Umbilical cord (tissue), 2 donors: Measurements from ENCODE around the gene SETMAR. TPM values are rescaled to one million over a fixed set of nuclear protein-coding genes. Genes with fewer than 3 reads are reported as not detected.
"Not testable (repeated sequence)": the region's sequence is repeated elsewhere in the genome, so short reads cannot be mapped to it uniquely, and the experiment has no call there.

Source experiments
- DNase-seq: peaks from one replicate; pipeline ENCODE4 v3.0.0-alpha.2; 2015; ENCODE audit warnings: low spot score
- total RNA-seq: library from RNA; depleted of rRNA; stranded (reverse); fragments of >200 nt; gene quantifications from one replicate; pipeline ENCODE4 v1.2.3, GENCODE V29; 2014; ENCODE audit warnings: low replicate concordance; ENCODE audit not compliant: insufficient read depth

Gene SETMAR
- total RNA-seq, 1 donor from 2014 or later, result 42.4 TPM

- DNase-seq, result no peak
These were observed 10.6 kb downstream of the SETMAR start for GRCh38 chr3:4313606-4314293.

GRCh38 chr3:4314688-4315087 lies 11.5 kb downstream of the SETMAR start:
- DNase-seq, result no peak

- no peak for DNase-seq
These were observed 17.1 kb downstream of the SETMAR start for GRCh38 chr3:4320096-4320911.

DNA sequence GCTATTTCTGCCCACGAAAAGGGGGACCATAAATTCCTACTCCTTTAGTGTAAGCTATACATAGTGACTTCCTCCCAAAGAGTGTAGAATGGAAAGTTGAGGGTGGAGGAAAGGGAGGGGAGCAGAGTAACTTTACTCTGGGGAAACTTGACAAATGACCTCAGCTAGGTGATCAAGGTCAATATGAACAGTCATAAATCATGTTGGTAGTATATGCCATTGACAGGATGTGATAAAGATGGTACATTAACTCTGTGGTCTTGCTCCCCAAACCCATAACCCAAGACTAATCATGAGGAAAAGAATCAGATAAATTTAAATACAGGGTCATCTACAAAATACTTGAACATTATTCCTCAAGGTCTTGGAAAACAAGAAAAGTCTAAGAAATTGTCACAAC lies 18.6 kb downstream of the SETMAR start:
- no peak for DNase-seq

DNA sequence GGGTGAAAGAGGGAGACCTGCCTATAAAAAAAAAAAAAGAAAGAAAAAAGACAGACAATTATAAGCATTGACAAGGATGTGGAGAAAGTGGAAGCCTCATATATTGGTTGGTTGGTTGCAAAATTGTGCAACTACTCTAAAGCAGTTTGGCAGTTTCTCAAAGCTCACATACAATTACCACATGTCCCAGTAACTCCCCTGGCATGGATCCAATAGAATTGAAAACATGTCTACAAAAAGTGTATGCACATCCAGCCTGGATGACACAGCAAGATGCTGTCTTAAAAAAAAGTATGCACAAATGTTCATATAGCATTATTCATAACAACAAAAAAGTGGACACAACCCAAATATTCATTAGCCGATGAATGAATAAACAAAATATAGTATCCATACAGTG lies 19.5 kb downstream of the SETMAR start:
- DNase-seq, result peak; percentile 69

DNA sequence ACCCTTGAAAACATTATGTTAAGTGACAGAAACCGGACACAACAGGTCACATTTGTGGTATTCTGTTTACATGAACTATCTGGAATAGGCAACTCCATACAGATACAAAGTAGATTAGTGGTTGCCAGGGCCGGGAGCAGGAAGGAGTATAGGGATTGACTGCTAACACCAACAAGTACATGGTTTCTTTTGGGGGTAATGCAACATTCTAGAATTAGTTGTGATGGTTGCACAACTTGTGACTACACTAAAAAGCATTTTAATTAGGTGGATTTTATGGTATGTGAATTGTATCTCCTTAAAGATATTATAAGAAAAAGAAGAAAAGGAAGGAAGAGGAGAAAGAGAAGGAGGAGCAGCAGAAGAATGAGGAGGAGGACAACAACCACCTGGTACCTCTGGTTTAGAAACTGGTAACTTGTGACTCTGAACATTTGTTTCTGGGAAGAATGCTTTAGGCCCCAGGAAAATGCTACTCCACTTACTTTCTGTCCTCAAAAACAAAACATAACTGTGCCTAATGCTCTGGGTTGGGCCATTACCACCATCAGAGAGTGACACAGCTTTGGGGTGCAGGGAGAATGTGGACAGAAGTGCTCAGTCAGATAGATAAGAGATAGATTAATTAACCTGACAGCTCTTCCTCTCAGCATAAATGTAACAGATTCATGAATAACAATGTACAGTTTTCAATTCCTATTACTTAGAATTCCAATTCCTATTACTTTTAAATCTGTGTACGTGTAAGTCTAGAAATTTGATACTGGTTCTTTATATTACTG lies 20.3 kb downstream of the SETMAR start:
- no peak for DNase-seq

DNA sequence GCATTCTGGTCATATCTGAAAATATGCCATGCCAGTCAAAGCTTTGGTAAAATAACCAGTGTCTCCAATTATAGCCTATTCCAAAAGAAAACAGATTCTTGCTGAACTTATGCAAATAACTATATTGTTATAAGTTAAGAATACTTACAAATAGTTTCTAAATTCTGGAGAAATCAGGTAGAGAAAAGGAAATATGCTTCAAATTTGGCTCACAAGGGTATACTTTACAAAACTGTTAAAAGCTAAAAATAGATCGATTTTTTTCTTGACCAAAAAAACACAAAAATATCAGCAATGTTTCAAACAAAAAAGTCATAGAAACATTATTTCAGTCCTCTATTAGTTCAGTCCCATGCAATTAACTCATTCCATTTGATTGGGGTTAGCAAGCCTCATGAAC lies 23.7 kb downstream of the SETMAR start:
- DNase-seq, result no peak

- not testable (repeated sequence) for DNase-seq
These were observed 26.6 kb downstream of the SETMAR start for GRCh38 chr3:4329806-4330205.

DNA sequence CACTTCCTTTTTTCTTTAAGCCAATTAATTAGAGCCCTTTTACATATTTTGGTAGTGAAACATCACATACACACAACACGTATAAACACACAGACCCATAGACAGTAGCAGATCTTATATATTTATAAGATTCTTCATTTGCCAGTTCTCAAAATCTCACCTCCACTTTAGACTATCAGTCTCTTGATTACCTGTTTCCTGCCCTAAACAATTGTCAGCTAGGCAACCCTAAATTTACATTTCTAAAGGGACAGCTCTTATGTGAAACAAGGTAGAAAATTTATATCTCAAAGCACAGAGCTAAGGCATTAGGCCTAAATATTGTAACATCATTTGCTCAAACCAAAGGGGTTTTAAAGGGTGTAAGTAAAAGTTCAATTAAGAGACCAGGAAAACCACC lies 28.9 kb downstream of the SETMAR start:
- no peak for DNase-seq

GRCh38 chr3:4332574-4332973 lies 29.4 kb downstream of the SETMAR start:
- DNase-seq, result no peak

DNA sequence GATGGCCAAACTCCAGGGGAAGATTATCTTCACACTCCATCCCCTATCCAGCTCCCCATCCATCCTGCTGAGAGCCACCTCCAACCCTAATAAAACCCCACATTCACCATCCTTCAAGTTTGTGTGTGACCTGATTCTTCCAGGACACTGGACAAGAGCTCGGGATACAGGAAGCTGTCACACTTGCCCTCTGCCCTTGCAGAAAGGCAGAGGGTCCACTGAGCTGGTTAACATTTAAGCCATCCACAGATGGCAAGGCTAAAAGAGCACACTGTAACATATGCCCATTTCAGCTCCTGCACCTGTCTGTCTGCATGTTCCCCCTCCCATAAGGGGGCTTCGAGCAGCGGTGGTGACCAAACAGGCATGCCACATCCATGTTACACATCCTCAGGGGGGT lies 29.8 kb downstream of the SETMAR start:
- DNase-seq, result no peak

DNA sequence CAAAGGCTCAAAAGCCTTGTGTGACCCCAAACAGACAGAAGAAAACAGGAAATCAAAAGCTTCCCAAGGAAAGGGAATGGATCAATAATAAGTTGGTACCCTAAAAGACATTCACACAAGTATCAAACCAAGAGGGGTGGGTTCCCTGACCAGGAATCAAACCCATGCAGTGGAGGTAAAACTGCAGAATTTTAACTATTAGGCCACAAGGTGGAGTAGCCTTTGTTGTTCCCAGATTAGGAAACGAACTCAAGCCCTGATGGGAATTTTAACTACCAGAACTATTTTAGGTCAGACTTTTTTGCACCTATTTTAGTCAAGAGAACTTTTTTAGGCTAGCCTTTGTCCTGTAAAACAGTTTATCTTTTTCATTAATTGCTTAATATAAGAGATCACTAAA lies 31.4 kb downstream of the SETMAR start:
- no peak for DNase-seq

- DNase-seq, result no peak
These were observed 32.8 kb downstream of the SETMAR start for GRCh38 chr3:4335840-4336562.

- DNase-seq, result no peak
These were observed 33.8 kb downstream of the SETMAR start for GRCh38 chr3:4336850-4337546.

- DNase-seq, result no peak
These were observed 35.6 kb downstream of the SETMAR start for GRCh38 chr3:4338751-4339150.

DNA sequence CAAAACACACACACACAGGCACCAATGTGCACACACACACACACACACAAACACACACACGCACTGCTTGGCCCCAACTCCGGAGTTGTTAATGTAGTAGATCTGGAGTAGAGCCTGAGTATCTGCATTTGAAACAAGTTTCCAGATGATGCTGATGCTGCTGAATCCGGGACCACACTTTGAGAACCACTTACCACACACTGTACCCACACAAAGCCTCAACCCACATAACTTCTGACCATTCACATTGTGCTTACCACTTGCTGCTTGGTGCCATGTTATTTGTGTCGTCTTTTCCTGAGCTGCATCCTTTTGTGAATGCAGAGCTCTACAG lies 36.9 kb downstream of the SETMAR start:
- no peak for DNase-seq

DNA sequence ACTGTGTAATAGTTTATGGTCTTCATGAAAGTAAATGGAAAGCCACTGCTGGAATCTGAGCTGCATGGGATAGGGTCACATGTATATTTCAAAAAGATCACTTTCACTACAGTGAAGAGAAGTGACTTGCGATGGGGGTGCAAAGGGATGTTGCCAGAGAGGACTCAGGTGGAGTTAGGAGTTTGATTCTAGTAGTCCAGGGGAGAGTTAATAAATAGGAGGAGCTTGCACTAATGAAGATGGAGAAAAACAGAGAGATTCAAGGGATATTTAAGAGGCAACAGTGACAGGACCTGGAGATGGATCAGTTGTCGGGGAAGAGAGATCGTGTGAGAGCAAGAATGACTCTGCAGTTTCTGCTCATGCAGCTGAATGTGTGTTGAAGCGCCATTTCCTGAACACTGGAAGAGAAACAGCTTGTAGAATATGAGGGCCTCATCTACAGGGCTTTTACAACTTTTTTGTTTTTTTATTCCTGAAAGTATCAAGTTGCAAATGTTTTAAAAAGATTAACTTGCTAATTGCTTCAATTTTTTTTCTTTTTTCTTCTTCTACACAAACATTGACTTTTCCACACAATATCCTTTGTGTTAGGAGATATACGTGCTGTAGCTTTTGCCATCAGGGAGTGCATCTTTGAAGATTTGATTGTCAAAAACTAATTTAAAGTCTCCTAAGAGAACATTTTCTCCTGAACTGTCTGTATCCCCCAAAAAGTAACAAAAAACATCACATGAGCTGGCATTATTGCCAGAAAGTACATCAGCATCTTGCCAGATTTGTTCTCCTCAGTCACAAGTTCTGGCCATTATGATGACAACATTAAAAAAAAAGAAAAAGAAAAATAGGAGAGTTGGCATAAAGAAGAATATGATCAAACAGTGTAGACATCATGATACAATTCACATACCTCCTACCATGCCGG lies 37.5 kb downstream of the SETMAR start:
- DNase-seq, result no peak

DNA sequence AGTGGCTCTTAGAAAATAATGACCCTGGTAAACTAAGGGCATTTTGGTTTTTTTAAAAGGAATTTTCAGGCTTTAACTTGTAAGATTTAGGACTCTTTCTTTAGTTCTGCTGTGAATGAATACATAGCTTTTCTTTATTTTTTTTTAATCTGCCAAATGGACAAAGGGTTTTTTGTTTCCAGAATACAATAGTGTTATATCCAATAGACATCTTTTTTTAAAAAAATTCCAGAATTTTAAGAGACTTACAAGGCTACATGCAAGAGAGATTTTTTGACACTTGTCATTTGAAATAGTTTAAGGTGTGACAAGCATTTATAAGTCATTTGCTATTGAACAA lies 38.1 kb downstream of the SETMAR start:
- no peak for DNase-seq

DNA sequence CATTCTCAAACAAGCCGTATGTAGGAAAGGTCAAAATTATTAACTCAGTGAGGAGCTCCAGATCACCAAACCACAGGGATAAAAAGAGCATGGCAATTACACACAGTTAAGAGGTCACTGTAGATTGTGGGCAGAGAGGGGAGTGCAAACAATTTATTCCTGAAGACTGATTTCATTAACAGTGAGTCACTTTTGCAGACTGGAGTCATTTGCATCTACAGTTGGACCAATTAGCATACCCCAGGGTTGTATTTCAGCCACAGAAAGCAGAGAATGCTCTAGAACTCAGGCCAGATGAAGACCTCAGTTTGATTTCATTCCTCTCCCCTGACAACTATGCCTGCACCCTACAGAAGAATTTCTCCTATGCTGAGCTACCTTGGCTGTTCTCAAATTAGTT lies 40.1 kb downstream of the SETMAR start:
- no peak for DNase-seq

DNA sequence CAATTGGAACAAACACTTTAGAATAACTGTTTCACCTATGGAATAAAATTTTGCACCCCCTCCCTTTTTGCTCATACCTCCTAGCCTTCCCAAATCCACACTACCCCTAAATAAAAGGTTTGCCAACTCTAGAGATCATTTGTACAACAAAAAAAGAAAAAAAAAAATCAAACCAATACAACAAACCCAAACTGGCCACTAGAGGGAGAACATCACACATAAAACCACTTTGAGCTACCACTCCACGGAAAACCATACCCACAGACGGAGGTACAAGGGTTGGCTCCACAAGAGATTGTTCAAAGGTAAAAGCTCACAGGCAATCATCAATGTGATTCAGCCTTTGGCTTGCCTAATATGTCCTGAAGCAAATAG lies 47.6 kb downstream of the SETMAR start:
- DNase-seq, result peak; percentile 88
